Urothelium cell line (cell line): ENCODE results near the gene ETNPPL.
"Not testable (repeated sequence)": the region's sequence is repeated elsewhere in the genome, so short reads cannot be mapped to it uniquely, and the experiment has no call there.

Experiments
- DNase-seq: peaks from one replicate; pipeline ENCODE4 v3.0.0; 2011; ENCODE audit warnings: low spot score, mixed read lengths
- FAIRE-seq: peaks from 2 replicates; lab custom pipeline; 2011; peaks lifted over from hg19 to GRCh38; lab: Jason Lieb, UNC

ETNPPL gene

GRCh38 chr4:108763226-108763593 is 357 bp upstream of the ETNPPL start:
- FAIRE-seq = no peak

GRCh38 chr4:108758498-108758897 is 4.4 kb downstream of the ETNPPL start:
- no peak for FAIRE-seq
- no peak for DNase-seq

More at GRCh38 chr4:108763226-108763593, 357 bp upstream of the ETNPPL start:
- DNase-seq = no peak

- no peak for DNase-seq
- no peak for FAIRE-seq
These were observed 8.5 kb downstream of the ETNPPL start for GRCh38 chr4:108754327-108754726.

- no peak for FAIRE-seq
- DNase-seq = no peak
These were observed 11.5 kb downstream of the ETNPPL start for GRCh38 chr4:108751321-108751720.

GRCh38 chr4:108749119-108749518 is 13.7 kb downstream of the ETNPPL start:
- FAIRE-seq = no peak

GRCh38 chr4:108746511-108746910 is 16.3 kb downstream of the ETNPPL start:
- DNase-seq (no peak), FAIRE-seq (no peak)

More at GRCh38 chr4:108749119-108749518, 13.7 kb downstream of the ETNPPL start:
- no peak for DNase-seq

- DNase-seq = no peak
- no peak for FAIRE-seq
These were observed 18.5 kb downstream of the ETNPPL start for GRCh38 chr4:108744307-108744706.

- DNase-seq (no peak), FAIRE-seq (no peak)
These were observed 20.1 kb downstream of the ETNPPL start for GRCh38 chr4:108742451-108743420.

GRCh38 chr4:108738003-108738706 is 24.7 kb downstream of the ETNPPL start:
- DNase-seq = no peak
- FAIRE-seq = peak; percentile 13

- FAIRE-seq (no peak), DNase-seq (no peak)
These were observed 31.8 kb downstream of the ETNPPL start for GRCh38 chr4:108731006-108731405.

GRCh38 chr4:108730579-108730978 is 32.3 kb downstream of the ETNPPL start:
- FAIRE-seq (no peak), DNase-seq (no peak)

GRCh38 chr4:108729731-108730130 is 33.1 kb downstream of the ETNPPL start:
- DNase-seq = no peak
- FAIRE-seq = no peak

- FAIRE-seq = no peak
- no peak for DNase-seq
These were observed 37.4 kb downstream of the ETNPPL start for GRCh38 chr4:108725457-108725856.

GRCh38 chr4:108717386-108717785 is 45.5 kb downstream of the ETNPPL start:
- FAIRE-seq = no peak
- no peak for DNase-seq

GRCh38 chr4:108716340-108716739 is 46.5 kb downstream of the ETNPPL start:
- DNase-seq (no peak), FAIRE-seq (no peak)

GRCh38 chr4:108714880-108715279 is 48.0 kb downstream of the ETNPPL start:
- FAIRE-seq = no peak
- DNase-seq = no peak

GRCh38 chr4:108710578-108710977 is 52.3 kb downstream of the ETNPPL start:
- not testable (repeated sequence) for FAIRE-seq, DNase-seq

- FAIRE-seq (no peak), DNase-seq (no peak)
These were observed 53.1 kb downstream of the ETNPPL start for GRCh38 chr4:108709722-108710121.

- DNase-seq (no peak), FAIRE-seq (no peak)
These were observed 53.6 kb downstream of the ETNPPL start for GRCh38 chr4:108709234-108709633.

GRCh38 chr4:108706289-108706688 is 56.6 kb downstream of the ETNPPL start:
- DNase-seq (no peak), FAIRE-seq (no peak)

GRCh38 chr4:108703966-108704365 is 58.9 kb downstream of the ETNPPL start:
- no peak for FAIRE-seq

GRCh38 chr4:108703370-108703769 is 59.5 kb downstream of the ETNPPL start:
- no peak for FAIRE-seq

More at GRCh38 chr4:108703966-108704365, 58.9 kb downstream of the ETNPPL start:
- DNase-seq = no peak

More at GRCh38 chr4:108703370-108703769, 59.5 kb downstream of the ETNPPL start:
- no peak for DNase-seq
